Transverse colon (tissue), 4 donors: ENCODE measurements around the gene TMTC4.

Source experiments
- CTCF ChIP-seq, 5 experiments: fragments of 200-600 bp in 3 of 5; fragments of 450-650 bp in 2 of 5; sonication (generic) in 3 of 5; IDR thresholded peaks; 1 replicate in 2 of 5; 2 replicates in 3 of 5; pipeline ENCODE4 v1.5.1; 2016 to 2017; ENCODE audit warnings: antibody characterized with exemption in 5 of 5, inconsistent platforms in 3 of 5, mild to moderate bottlenecking in 2 of 5, moderate library complexity in 1 of 5
- EP300 ChIP-seq: sonication (generic); formaldehyde crosslinking; IDR thresholded peaks from one replicate; pipeline ENCODE4 v1.6.1; 2017; ENCODE audit warnings: antibody characterized with exemption, low read depth
- POLR2AphosphoS5 ChIP-seq, 3 donors: sonication (generic); formaldehyde crosslinking; IDR thresholded peaks; one replicate each; pipeline ENCODE4 v1.6.1; 2016; ENCODE audit warnings: antibody characterized with exemption in 3 of 3

DNA sequence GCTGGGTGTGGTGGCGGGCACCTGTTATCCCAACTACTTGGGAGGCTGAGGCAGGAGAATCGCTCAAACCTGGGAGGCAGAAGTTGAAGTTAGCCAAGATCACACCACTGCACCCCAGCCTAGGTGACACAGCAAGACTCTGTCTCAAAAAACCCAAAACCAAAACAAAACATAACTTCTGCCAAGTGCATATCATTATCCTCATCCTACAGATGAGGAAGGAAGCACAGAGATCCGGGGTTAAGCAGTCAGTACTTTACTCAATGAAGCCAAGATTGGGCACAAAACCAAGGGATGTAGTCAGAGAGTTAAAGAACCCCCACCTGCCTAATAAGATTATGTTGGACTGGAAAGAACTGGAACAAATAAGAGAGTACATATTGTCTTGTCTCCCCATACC, 5.5 kb upstream of the TMTC4 start:
- TF ChIP-seq POLR2AphosphoS5 (IDR thresholded peaks at IDR 0.05) (no peak), CTCF (IDR thresholded peaks at IDR 0.05) (no peak), EP300 (no peak)
